Measurements from ENCODE around the gene ENOX1. TPM values are rescaled to one million over a fixed set of nuclear protein-coding genes. Genes with fewer than 3 reads are reported as not detected.

ENOX1 gene
- total RNA-seq, 3 donors from 2014 or later (not counting 1 experiment from before 2014, with no cell fraction given): not detected

GRCh38 chr13:43271152-43271551 is 515.6 kb downstream of the ENOX1 start:
- ATAC-seq (no peak), DNase-seq (no peak)
- Mint-ChIP-seq H3K4me1 (peaks cover 8 to 9% of the 10 kb centered on the region in 2 donors), H3K27me3 (ENCODE audit: low read depth in 2 of 2) (peaks cover 5 to 7% of the 10 kb centered on the region in 2 donors), H3K4me3 (no peak overlapping the region), H3K27ac (no peak overlapping the region), H3K9me3 (no peaks in the 10 kb centered on the region), H3K36me3 (no peaks in the 10 kb centered on the region)
- WGBS (ENCODE audit: insufficient coverage): 93% methylated on average over 1 of the region's 2 CpGs
- intact Hi-C loops (cut with micrococcal nuclease): no loop called here
- Histone ChIP-seq H3K27ac (ENCODE audit: low read length) (no peak overlapping the region), H3K27me3 (ENCODE audit: control insufficient read depth, insufficient read depth, low read length) (no peaks in the 10 kb centered on the region), H3K36me3 (ENCODE audit: control insufficient read depth, insufficient read depth, low read length) (no peaks in the 10 kb centered on the region), H3K4me3 (ENCODE audit: low read length) (no peak overlapping the region), H3K9me3 (ENCODE audit: control insufficient read depth, insufficient read depth, low read length) (no peaks in the 10 kb centered on the region), H3K4me1 (ENCODE audit: control insufficient read depth, insufficient read depth, low read length) (no peaks in the 10 kb centered on the region)
- TF ChIP-seq, protein P1, sequence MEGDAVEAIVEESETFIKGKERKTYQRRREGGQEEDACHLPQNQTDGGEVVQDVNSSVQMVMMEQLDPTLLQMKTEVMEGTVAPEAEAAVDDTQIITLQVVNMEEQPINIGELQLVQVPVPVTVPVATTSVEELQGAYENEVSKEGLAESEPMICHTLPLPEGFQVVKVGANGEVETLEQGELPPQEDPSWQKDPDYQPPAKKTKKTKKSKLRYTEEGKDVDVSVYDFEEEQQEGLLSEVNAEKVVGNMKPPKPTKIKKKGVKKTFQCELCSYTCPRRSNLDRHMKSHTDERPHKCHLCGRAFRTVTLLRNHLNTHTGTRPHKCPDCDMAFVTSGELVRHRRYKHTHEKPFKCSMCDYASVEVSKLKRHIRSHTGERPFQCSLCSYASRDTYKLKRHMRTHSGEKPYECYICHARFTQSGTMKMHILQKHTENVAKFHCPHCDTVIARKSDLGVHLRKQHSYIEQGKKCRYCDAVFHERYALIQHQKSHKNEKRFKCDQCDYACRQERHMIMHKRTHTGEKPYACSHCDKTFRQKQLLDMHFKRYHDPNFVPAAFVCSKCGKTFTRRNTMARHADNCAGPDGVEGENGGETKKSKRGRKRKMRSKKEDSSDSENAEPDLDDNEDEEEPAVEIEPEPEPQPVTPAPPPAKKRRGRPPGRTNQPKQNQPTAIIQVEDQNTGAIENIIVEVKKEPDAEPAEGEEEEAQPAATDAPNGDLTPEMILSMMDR (IDR thresholded peaks at IDR 0.05): no peak

DNA sequence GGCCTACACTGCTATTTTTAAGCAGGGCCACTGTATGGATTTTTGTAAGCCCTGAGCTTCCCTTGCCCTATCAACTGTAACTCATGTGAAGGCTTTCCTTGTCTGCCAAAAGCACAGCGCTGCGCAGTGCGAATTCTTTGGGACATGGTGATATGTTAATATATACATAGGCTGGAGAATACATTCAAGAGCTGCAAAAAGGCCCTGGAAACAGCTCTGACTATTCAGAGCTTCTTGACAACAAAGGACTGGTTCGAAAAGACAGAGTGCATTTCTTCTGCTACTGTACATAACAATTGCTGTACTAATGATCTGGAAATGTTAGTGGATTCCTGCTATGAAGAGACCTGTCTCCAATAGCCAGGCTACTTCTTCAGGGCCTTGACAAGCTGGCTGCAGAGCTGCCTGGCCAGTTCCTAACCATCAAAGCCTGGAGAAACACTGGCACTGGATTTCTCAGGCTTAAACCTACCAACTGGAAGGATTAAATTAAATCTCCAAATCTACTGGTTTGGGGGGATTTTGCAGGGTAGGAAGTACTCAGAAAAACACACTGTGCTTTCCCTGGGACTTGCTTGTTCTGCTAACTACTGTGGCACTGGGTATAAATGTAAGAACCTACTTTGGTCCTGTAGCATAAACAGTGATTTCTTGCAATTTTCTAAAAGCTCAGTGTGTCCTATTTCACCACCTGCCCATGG is 516.5 kb downstream of the ENOX1 start:
- H3K27ac Mint-ChIP-seq: no peak overlapping the region
- TF ChIP-seq, protein P1 (IDR thresholded peaks at IDR 0.05): no peak
- H3K36me3 ChIP-seq (ENCODE audit: control insufficient read depth, insufficient read depth, low read length): no peaks in the 10 kb centered on the region
- H3K36me3 Mint-ChIP-seq: no peaks in the 10 kb centered on the region
- H3K4me3 Mint-ChIP-seq: no peak overlapping the region
- intact Hi-C loops (cut with micrococcal nuclease): no loop called here
- no peak for ATAC-seq
- no peak for DNase-seq
- peaks cover 5 to 7% of the 10 kb centered on the region in 2 donors for H3K27me3 Mint-ChIP-seq (ENCODE audit: low read depth in 2 of 2)
- no peak overlapping the region for H3K4me3 ChIP-seq (ENCODE audit: low read length)
- peaks cover 8 to 9% of the 10 kb centered on the region in 2 donors for H3K4me1 Mint-ChIP-seq
- no peaks in the 10 kb centered on the region for H3K4me1 ChIP-seq (ENCODE audit: control insufficient read depth, insufficient read depth, low read length)
- H3K27me3 ChIP-seq (ENCODE audit: control insufficient read depth, insufficient read depth, low read length): no peaks in the 10 kb centered on the region
- no peaks in the 10 kb centered on the region for H3K9me3 ChIP-seq (ENCODE audit: control insufficient read depth, insufficient read depth, low read length)
- H3K27ac ChIP-seq (ENCODE audit: low read length): no peak overlapping the region
- no peaks in the 10 kb centered on the region for H3K9me3 Mint-ChIP-seq
- WGBS (ENCODE audit: insufficient coverage): 87% methylated on average over 3 of the region's 4 CpGs

GRCh38 chr13:43269037-43269481 is 517.7 kb downstream of the ENOX1 start:
- Mint-ChIP-seq H3K9me3 (no peaks in the 10 kb centered on the region), H3K27me3 (ENCODE audit: low read depth in 2 of 2) (peaks cover 7 to 8% of the 10 kb centered on the region in 2 donors), H3K4me1 (peaks cover 8 to 9% of the 10 kb centered on the region in 2 donors), H3K36me3 (no peaks in the 10 kb centered on the region), H3K4me3 (no peak overlapping the region), H3K27ac (no peak overlapping the region)
- Histone ChIP-seq H3K27me3 (ENCODE audit: control insufficient read depth, insufficient read depth, low read length) (no peaks in the 10 kb centered on the region), H3K4me3 (ENCODE audit: low read length) (no peak overlapping the region), H3K9me3 (ENCODE audit: control insufficient read depth, insufficient read depth, low read length) (no peaks in the 10 kb centered on the region), H3K36me3 (ENCODE audit: control insufficient read depth, insufficient read depth, low read length) (no peaks in the 10 kb centered on the region), H3K27ac (ENCODE audit: low read length) (no peak overlapping the region), H3K4me1 (ENCODE audit: control insufficient read depth, insufficient read depth, low read length) (no peaks in the 10 kb centered on the region)
- ATAC-seq (no peak), DNase-seq (no peak)
- TF ChIP-seq, protein P1 (IDR thresholded peaks at IDR 0.05): no peak
- intact Hi-C loops (cut with micrococcal nuclease): no loop called here
- 90% methylated on average over 5 of the region's 5 CpGs for WGBS (ENCODE audit: insufficient coverage)

DNA sequence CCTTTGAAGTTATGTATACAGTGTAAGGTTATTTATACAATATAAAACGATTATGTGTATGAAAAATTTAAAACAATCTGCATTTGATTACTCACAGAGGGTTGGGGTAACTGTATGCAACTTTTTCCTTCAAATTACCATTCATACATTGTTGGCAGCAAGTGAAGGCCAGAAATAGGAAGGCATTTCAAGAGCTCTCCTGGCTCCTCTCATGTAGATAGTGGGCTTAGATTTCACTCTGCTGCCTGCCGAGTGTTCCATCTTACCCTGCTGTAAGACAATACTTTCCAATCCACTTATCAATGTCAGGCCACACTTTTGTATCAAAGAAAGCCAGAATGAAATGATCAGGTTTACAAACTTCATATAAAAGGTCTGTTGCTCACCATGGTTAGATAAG is 518.1 kb downstream of the ENOX1 start:
- DNase-seq (no peak), ATAC-seq (no peak)
- H3K4me1 Mint-ChIP-seq: peaks cover 7 to 8% of the 10 kb centered on the region in 2 donors
- no peak overlapping the region for H3K4me3 Mint-ChIP-seq
- Histone ChIP-seq H3K4me3 (ENCODE audit: low read length) (no peak overlapping the region), H3K27ac (ENCODE audit: low read length) (no peak overlapping the region), H3K9me3 (ENCODE audit: control insufficient read depth, insufficient read depth, low read length) (no peaks in the 10 kb centered on the region), H3K27me3 (ENCODE audit: control insufficient read depth, insufficient read depth, low read length) (no peaks in the 10 kb centered on the region), H3K36me3 (ENCODE audit: control insufficient read depth, insufficient read depth, low read length) (no peaks in the 10 kb centered on the region), H3K4me1 (ENCODE audit: control insufficient read depth, insufficient read depth, low read length) (no peaks in the 10 kb centered on the region)
- 100% methylated on average over 1 of the region's 2 CpGs for WGBS (ENCODE audit: insufficient coverage)
- TF ChIP-seq, protein P1 (IDR thresholded peaks at IDR 0.05): no peak
- peaks cover 4 to 8% of the 10 kb centered on the region in 2 donors for H3K27me3 Mint-ChIP-seq (ENCODE audit: low read depth in 2 of 2)
- no peaks in the 10 kb centered on the region for H3K9me3 Mint-ChIP-seq
- intact Hi-C loops (cut with micrococcal nuclease): no loop called here
- H3K36me3 Mint-ChIP-seq: no peaks in the 10 kb centered on the region
- H3K27ac Mint-ChIP-seq: no peak overlapping the region
